ENCODE measurements around the gene CEL.

Gene CEL

DNA sequence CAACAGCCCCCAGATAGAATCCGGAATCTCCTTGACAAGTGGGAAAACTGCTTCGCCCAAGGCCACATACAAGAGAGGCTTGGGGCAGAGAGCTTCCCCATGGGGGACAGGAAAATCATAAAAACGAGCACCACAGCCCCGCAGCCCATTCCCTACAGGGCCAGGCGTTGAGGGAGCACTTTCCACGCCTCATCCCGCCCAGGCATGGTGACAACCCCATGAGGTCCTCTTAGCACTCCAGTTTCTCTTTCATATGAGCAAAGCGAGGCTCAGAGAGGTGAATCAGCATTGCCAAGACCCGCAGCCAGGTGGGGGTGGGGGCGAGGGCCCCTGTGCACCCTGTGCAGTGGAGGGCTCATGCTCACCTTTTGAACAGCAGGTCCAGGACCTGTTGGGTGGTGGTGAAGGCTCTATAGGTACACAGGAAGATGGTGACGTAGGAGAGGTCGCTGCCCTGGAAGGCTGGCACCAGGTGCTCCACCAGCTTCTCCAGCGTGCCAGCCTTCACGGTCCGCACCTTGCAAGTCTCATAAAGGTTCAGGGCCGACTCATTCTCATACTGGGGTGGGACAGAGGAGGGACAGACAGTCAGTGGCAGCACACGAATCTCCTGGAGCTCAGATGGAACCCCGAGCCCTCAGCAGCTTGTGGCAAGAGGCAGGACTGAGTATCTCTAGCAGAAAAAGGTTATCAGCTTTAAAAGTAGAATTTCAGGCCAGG, 48.3 kb downstream of the CEL start:
- Histone ChIP-seq H3K27ac (ENCODE audit: low read length) (no peak overlapping the region), H3K9ac (ENCODE audit: low read length) (no peak overlapping the region), H3K36me3 (ENCODE audit: control insufficient read depth, low read depth, low read length) (peaks cover 17% of the 10 kb centered on the region)

DNA sequence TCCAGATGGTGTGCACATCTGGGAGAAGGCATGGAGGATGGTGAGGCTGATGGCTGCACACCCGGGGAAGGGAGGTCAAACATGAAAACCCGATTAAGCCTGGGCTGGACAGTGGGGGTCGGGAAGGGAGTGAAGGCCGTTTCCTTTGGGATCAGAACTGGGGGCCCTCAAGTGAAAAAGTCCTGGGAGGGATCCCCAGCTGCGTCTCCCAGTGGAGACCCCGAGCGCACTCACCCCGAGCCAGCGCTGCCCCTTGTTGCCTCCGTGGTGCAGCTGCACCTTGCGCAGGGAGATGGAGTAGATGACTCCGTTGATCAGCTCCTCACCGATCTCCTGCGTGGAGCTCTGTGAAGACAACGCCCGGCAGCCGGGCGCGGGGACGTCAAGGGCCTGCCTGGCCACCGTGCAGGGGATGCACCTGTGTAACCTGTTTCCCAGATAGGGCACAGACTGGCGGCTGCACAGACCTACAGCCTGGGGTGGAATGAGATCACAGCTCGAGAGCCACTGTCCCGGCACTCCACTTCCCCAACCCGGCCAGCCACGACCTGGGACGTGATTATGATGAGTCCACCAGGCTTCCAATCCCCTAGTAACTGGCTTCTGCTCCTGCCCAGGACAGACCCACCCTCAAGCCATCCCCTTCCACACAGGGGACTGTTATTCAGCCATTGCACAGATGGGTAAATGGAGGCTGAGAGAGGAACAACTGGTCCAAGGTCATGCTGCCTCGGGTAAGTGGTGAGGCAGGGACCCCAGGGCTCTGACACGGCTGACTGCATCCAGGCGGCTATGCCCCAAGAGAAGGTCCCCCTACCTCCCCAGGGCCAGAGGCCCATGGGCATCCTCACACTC, 50.3 kb downstream of the CEL start:
- Histone ChIP-seq H3K9me3 (ENCODE audit: control insufficient read depth, low read depth, low read length) (no peaks in the 10 kb centered on the region), H3K4me3 (ENCODE audit: low read length) (no peak overlapping the region), H3K9ac (ENCODE audit: low read length) (no peak overlapping the region), H3K27ac (ENCODE audit: low read length) (no peak overlapping the region), H3K36me3 (ENCODE audit: control insufficient read depth, low read depth, low read length) (peaks cover 11% of the 10 kb centered on the region), H3K4me1 (ENCODE audit: control insufficient read depth, low read depth, low read length) (no peaks in the 10 kb centered on the region), H3K27me3 (ENCODE audit: control insufficient read depth, insufficient read depth, low read length) (peaks cover 10% of the 10 kb centered on the region)

More for the DNA sequence above, 48.3 kb downstream of the CEL start:
- H3K4me1 ChIP-seq (ENCODE audit: control insufficient read depth, low read depth, low read length) = no peaks in the 10 kb centered on the region
- H3K9me3 ChIP-seq (ENCODE audit: control insufficient read depth, low read depth, low read length) = no peaks in the 10 kb centered on the region
- peaks cover 5% of the 10 kb centered on the region for H3K27me3 ChIP-seq (ENCODE audit: control insufficient read depth, insufficient read depth, low read length)
- H3K4me3 ChIP-seq (ENCODE audit: low read length) = no peak overlapping the region

DNA sequence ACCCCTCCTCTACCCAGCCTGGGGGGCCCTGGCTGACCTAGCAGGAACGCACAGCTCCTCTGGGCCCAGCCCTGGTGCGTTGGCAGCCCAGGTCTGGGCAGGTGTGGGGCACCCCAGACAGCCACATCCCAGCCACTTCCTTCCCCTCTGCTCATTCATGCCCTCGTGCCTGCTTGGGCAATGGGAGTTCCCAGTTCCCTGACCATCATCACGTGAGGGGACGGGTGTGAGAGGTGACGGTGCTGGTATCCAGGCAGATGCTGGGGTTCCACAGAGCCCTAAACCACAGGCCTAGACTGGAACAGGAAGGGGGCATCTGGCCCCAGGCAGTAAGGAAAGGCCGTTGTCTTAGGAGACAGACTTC, 50.9 kb downstream of the CEL start:
- Histone ChIP-seq H3K4me1 (ENCODE audit: control insufficient read depth, low read depth, low read length) (no peaks in the 10 kb centered on the region), H3K9me3 (ENCODE audit: control insufficient read depth, low read depth, low read length) (no peaks in the 10 kb centered on the region), H3K27ac (ENCODE audit: low read length) (no peak overlapping the region), H3K36me3 (ENCODE audit: control insufficient read depth, low read depth, low read length) (peaks cover 5% of the 10 kb centered on the region), H3K9ac (ENCODE audit: low read length) (no peak overlapping the region), H3K4me3 (ENCODE audit: low read length) (no peak overlapping the region), H3K27me3 (ENCODE audit: control insufficient read depth, insufficient read depth, low read length) (peaks cover 16% of the 10 kb centered on the region)

DNA sequence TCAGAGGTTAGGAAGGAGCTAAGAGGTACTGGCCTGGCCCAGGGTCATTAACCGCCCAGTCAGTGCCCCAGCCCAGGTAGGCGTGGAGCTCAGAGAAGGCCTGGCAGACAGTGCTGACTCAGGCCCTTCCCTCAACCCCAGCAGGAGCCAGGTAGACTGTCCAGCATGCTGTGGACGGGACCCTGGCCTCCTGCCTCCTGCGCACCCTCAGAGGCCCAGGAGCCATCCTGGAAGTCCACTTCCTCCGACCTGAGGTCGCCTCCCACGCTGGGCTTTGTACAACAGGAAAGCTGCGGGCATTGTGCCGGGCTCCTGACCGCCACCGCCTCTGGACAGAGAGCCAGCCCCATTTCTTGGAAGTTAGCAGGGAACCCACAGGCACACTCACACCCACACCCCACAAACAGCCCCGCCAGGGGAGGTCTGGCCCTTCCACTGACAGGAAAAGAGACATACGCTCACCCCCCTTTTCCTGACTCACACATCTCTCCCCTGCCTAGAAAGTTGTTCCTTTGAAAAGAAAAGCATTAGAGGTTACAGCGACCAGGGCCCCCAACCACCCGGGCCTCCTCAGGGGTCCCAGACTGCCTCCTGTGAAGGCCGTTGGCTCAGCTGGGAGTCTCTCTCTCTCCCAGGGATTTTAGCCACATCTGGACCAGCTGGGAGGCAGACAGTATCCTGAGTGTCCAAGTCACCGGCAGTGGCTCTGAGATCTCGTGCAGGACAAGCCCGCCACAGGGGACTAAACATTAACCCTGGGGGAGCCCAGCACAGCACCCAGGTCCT, 51.6 kb downstream of the CEL start:
- H3K9me3 ChIP-seq (ENCODE audit: control insufficient read depth, low read depth, low read length) = no peaks in the 10 kb centered on the region
- no peaks in the 10 kb centered on the region for H3K4me1 ChIP-seq (ENCODE audit: control insufficient read depth, low read depth, low read length)
- H3K9ac ChIP-seq (ENCODE audit: low read length) = no peak overlapping the region
- H3K27me3 ChIP-seq (ENCODE audit: control insufficient read depth, insufficient read depth, low read length) = peaks cover 22% of the 10 kb centered on the region
- no peak overlapping the region for H3K27ac ChIP-seq (ENCODE audit: low read length)
- no peaks in the 10 kb centered on the region for H3K36me3 ChIP-seq (ENCODE audit: control insufficient read depth, low read depth, low read length)
- H3K4me3 ChIP-seq (ENCODE audit: low read length) = no peak overlapping the region

DNA sequence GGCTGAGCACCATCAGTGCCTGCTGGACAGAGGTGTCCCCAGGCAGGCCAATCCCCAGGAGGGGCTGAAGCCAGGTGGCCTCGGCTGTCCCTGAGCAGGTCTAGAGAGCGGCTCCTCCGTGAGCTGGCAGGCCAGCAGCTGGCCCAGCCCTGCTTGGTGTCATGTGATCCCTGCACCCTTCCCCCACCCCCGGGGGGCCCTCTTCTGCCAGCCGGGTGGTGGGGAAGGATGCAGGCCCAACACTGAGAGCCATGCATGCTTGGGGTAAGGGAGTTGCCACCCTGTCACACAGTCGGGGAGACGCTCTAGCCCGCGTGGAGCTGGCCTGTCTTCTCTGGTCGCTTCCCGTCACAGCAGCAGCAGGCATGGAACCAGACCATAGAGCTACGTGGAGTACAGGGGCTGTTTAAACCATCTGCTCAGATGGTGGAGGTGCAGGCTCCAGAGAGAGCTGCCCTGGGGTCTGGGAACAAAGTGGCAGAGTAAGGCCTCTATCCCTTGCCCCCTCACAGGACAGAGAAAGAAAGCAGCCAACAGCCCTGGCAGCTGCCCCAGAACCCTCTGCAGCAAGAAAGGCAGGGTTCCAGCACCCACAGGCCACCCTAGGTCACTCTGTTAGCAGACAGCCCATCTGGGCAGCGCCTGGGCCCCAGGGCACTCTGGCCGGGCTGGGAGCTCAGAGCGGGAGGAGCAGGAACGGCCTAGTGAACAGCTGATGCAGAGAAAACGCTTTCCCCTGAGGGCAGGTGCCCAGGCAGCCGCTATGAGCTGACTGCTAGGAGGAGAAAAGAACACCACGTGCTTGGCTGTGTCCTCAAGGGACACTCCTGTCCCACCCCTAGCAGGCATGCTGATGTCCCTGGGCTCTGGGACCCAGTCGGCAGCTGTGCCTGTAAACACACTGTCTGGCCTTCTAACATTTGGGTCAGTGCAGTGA, 52.4 kb downstream of the CEL start:
- Histone ChIP-seq H3K9ac (ENCODE audit: low read length) (no peak overlapping the region), H3K36me3 (ENCODE audit: control insufficient read depth, low read depth, low read length) (no peaks in the 10 kb centered on the region), H3K27me3 (ENCODE audit: control insufficient read depth, insufficient read depth, low read length) (peaks cover 31% of the 10 kb centered on the region), H3K9me3 (ENCODE audit: control insufficient read depth, low read depth, low read length) (no peaks in the 10 kb centered on the region), H3K27ac (ENCODE audit: low read length) (no peak overlapping the region), H3K4me3 (ENCODE audit: low read length) (no peak overlapping the region), H3K4me1 (ENCODE audit: control insufficient read depth, low read depth, low read length) (no peaks in the 10 kb centered on the region)

DNA sequence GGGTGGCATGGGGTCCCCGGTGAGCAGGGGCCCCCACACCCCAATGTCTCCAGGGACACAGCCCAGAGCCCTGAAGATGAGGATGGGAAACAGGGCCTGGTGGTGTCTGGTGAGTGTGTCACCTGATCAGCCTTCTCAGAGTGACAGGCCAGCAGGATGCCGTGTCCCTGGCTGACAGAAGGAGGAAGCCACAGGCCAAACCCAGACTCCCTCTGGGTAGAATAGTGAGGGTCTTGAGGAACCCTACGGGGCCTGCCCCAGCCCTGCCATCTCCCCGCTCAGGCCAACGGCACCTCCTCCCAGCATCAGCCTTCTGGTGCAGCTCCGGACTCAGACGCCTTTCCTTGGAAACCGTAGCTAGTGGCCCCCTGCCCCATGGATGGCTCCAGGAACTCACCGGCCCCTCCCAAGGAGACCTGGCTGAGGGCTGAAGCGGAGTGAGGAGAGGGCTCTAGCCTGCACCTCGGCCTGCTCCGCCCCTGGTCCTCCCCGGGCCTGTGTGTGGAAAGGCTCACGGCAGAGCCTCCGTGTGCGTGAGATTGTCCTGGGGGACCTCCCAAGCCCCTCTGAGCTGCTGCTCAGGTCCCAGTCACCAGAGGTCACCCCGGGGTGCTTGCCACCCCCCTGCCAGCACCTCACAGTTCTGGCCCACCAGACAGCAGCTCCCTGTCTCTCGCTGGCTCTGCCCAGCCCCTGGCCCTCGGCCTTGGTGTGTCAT, 53.3 kb downstream of the CEL start:
- H3K27me3 ChIP-seq (ENCODE audit: control insufficient read depth, insufficient read depth, low read length) = peaks cover 39% of the 10 kb centered on the region

DNA sequence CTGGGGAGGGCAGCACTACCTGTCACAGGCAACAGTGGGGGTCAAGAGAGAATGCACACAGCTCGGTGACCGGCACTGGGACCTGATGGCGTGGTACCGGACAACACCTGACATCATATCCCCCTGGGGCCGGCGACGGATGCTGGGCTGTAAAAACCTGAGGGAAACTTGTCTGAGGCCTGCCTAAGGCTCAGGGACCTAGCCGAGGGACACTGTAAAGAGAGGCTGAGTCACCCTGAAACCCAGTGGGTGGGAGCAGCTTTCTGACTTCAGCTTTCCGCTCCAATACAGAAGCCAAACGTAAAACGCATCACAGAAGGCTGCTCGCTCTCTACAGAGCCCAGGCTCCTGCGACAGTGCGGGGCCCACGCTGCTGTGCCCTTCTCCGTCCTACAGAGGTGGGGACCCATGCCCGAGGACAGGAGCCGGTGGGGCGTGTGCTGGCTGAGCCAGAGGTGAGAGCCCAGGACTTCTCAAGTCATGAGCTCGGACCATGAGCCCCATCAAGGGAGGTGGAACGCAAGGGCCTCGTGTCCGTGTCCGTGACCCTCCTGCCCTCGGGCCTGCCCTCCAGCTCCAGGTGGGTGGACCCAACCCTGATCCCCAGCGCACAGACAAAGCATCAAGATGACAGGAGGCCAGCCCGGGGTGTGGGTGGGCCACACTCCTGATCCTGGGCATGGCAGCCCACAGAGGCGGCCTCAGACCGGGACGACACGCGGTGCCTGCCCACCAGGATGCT, 54.0 kb downstream of the CEL start:
- H3K4me3 ChIP-seq (ENCODE audit: low read length) = no peak overlapping the region
- no peak overlapping the region for H3K27ac ChIP-seq (ENCODE audit: low read length)
- no peaks in the 10 kb centered on the region for H3K36me3 ChIP-seq (ENCODE audit: control insufficient read depth, low read depth, low read length)
- peaks cover 7% of the 10 kb centered on the region for H3K4me1 ChIP-seq (ENCODE audit: control insufficient read depth, low read depth, low read length)
- H3K27me3 ChIP-seq (ENCODE audit: control insufficient read depth, insufficient read depth, low read length) = peaks cover 44% of the 10 kb centered on the region
- no peaks in the 10 kb centered on the region for H3K9me3 ChIP-seq (ENCODE audit: control insufficient read depth, low read depth, low read length)
- H3K9ac ChIP-seq (ENCODE audit: low read length) = no peak overlapping the region

More for the DNA sequence above, 53.3 kb downstream of the CEL start:
- H3K36me3 ChIP-seq (ENCODE audit: control insufficient read depth, low read depth, low read length) = no peaks in the 10 kb centered on the region
- H3K4me3 ChIP-seq (ENCODE audit: low read length) = no peak overlapping the region
- no peak overlapping the region for H3K27ac ChIP-seq (ENCODE audit: low read length)
- H3K9ac ChIP-seq (ENCODE audit: low read length) = no peak overlapping the region
- H3K4me1 ChIP-seq (ENCODE audit: control insufficient read depth, low read depth, low read length) = peaks cover 7% of the 10 kb centered on the region
- no peaks in the 10 kb centered on the region for H3K9me3 ChIP-seq (ENCODE audit: control insufficient read depth, low read depth, low read length)

DNA sequence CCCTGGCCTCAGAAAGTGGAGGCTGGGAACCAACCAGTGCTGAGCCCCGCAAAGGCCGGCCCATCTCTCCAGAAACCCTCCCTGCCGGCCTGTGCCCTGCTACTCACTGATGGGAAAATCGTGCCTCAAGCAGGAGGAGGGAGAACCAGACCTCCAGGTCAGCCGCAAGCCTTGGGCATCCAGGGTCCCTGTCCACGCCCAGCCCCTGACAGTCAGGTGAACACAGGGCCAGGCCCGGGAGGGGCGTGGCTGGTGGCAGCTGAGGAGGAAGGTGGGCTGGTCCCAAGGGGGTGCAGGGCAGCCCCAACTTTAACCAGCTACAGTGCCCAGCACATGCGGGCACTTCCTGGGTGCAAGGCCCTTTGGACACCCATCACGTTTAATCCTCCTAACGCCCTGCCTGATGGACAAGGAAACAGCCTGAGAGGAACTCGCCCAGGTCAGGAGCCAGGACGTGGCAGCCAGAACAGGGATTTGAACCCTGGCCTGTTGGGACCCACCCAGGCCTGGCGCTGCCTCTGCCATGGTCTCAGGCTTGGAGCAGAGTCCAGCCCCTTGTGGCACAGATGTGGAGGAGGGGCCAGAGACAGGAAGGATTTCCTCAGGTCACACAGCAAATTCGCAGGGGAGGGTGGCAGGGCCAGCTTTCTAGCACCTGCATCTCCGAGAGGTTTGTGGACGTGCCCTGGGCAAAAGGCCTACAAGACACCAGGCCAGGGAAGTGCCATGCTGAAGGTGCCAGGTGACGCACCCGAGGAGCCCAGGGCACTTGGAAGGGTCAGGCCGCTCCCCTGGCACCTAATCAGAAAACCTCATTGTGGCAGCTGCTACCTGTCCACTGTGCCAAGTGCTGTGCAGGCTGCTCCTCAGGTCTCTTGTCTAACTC, 54.8 kb downstream of the CEL start:
- no peak overlapping the region for H3K27ac ChIP-seq (ENCODE audit: low read length)
- peaks cover 44% of the 10 kb centered on the region for H3K27me3 ChIP-seq (ENCODE audit: control insufficient read depth, insufficient read depth, low read length)
- no peaks in the 10 kb centered on the region for H3K9me3 ChIP-seq (ENCODE audit: control insufficient read depth, low read depth, low read length)
- no peak overlapping the region for H3K4me3 ChIP-seq (ENCODE audit: low read length)
- no peaks in the 10 kb centered on the region for H3K36me3 ChIP-seq (ENCODE audit: control insufficient read depth, low read depth, low read length)
- no peak overlapping the region for H3K9ac ChIP-seq (ENCODE audit: low read length)
- H3K4me1 ChIP-seq (ENCODE audit: control insufficient read depth, low read depth, low read length) = peaks cover 7% of the 10 kb centered on the region

DNA sequence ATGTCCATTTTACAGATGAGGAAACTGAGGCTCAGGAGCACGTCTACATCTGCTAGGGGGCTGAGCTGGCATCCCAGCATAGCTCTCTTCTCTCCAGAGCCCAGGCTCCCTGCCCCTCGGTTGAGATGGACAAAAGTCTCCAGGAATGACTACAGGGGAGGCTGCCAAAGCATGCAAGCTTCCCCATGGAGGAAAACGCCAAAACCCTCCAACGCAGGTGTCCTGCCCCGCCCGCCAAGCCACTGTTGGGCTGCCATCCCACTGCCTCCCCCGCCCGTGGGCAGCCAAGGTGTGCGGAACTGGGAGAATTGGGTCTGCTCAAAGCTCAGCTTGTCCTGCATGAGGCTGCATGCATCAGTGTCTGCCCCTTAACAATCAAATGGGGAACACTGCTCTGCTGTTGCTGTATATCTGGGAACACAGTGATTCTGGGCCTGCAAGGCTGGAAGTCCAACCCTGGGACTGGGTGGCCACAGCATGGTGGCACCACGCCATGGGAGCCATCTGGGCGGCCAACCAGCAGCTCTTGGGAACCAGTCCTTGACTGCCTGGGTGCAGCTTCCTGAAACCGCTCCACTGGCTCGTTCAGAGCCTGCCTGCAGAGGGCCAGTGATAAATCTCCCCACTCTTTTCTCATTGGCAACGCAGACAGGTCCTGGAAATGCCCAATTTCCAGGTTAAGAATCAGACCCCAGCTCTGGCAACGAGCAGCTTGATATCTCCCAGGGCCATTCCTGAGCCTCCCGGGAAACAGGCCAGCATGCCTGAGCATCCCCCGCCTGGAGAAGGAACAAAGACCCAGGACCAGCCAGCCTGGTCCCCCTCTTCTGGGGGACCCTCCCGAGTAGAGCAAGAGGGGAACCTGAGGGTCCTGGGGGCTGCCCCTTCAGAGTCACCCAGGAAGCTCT, 55.7 kb downstream of the CEL start:
- Histone ChIP-seq H3K4me3 (ENCODE audit: low read length) (no peak overlapping the region), H3K4me1 (ENCODE audit: control insufficient read depth, low read depth, low read length) (peaks cover 7% of the 10 kb centered on the region), H3K27me3 (ENCODE audit: control insufficient read depth, insufficient read depth, low read length) (peaks cover 54% of the 10 kb centered on the region), H3K27ac (ENCODE audit: low read length) (no peak overlapping the region), H3K36me3 (ENCODE audit: control insufficient read depth, low read depth, low read length) (no peaks in the 10 kb centered on the region), H3K9me3 (ENCODE audit: control insufficient read depth, low read depth, low read length) (no peaks in the 10 kb centered on the region), H3K9ac (ENCODE audit: low read length) (no peak overlapping the region)

All from iPS-18a (cell line).